Mesothelial cell of epicardium (in vitro differentiated cells): ENCODE measurements around the gene COL19A1. TPM values are rescaled to one million over a fixed set of nuclear protein-coding genes. Genes with fewer than 3 reads are reported as not detected.

ENCODE experiments used
- DNase-seq, 2 experiments: peaks; one replicate each; pipeline ENCODE4 v3.0.0; 2021; ENCODE audit warnings: low spot score in 2 of 2; ENCODE audit not compliant: unreplicated experiment in 2 of 2
- H3K27ac Mint-ChIP-seq: 2 replicates; pipeline ENCODE4 v1.8.0; 2021; ENCODE audit warnings: mixed read lengths
- H3K27me3 Mint-ChIP-seq: 2 replicates; pipeline ENCODE4 v1.8.0; 2021; ENCODE audit warnings: low read depth, mixed read lengths
- H3K36me3 Mint-ChIP-seq: 2 replicates; pipeline ENCODE4 v1.8.0; 2021; ENCODE audit warnings: mixed read lengths
- H3K4me1 Mint-ChIP-seq: 2 replicates; pipeline ENCODE4 v1.8.0; 2021; ENCODE audit warnings: mixed read lengths
- H3K4me3 Mint-ChIP-seq: 2 replicates; pipeline ENCODE4 v1.8.0; 2021; ENCODE audit warnings: mild to moderate bottlenecking, moderate library complexity, mixed read lengths
- H3K9me3 Mint-ChIP-seq: 2 replicates; pipeline ENCODE4 v1.8.0; 2021; ENCODE audit warnings: mixed read lengths
- total RNA-seq: library from RNA; stranded (reverse); gene quantifications from 3 replicates; pipeline ENCODE4 v1.2.1, GENCODE V29; 2021
- TF ChIP-seq, protein P1 (sequence below): fragments of 200-600 bp; sonication (generic); IDR thresholded peaks from one replicate; pipeline ENCODE4 v1.5.0; 2021; ENCODE audit warnings: antibody characterized with exemption; ENCODE audit not compliant: unreplicated experiment

Gene COL19A1
- total RNA-seq, 1 donor from 2014 or later: 0.25 TPM

GRCh38 chr6:69873291-69873690, 6.9 kb downstream of the COL19A1 start:
- H3K4me1 Mint-ChIP-seq: no peaks in the 10 kb centered on the region
- TF ChIP-seq, protein P1, sequence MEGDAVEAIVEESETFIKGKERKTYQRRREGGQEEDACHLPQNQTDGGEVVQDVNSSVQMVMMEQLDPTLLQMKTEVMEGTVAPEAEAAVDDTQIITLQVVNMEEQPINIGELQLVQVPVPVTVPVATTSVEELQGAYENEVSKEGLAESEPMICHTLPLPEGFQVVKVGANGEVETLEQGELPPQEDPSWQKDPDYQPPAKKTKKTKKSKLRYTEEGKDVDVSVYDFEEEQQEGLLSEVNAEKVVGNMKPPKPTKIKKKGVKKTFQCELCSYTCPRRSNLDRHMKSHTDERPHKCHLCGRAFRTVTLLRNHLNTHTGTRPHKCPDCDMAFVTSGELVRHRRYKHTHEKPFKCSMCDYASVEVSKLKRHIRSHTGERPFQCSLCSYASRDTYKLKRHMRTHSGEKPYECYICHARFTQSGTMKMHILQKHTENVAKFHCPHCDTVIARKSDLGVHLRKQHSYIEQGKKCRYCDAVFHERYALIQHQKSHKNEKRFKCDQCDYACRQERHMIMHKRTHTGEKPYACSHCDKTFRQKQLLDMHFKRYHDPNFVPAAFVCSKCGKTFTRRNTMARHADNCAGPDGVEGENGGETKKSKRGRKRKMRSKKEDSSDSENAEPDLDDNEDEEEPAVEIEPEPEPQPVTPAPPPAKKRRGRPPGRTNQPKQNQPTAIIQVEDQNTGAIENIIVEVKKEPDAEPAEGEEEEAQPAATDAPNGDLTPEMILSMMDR: no peak
- no peak overlapping the region for H3K4me3 Mint-ChIP-seq
- H3K36me3 Mint-ChIP-seq: no peaks in the 10 kb centered on the region
- DNase-seq: no peak
- H3K27ac Mint-ChIP-seq: no peak overlapping the region
- peaks cover 16% of the 10 kb centered on the region for H3K27me3 Mint-ChIP-seq
- H3K9me3 Mint-ChIP-seq: no peaks in the 10 kb centered on the region

- Mint-ChIP-seq H3K27ac (no peak overlapping the region), H3K4me3 (no peak overlapping the region), H3K9me3 (no peaks in the 10 kb centered on the region), H3K4me1 (no peaks in the 10 kb centered on the region), H3K27me3 (no peaks in the 10 kb centered on the region), H3K36me3 (no peaks in the 10 kb centered on the region)
- no peak for DNase-seq
- TF ChIP-seq, protein P1: no peak
Measured at GRCh38 chr6:69875715-69876114, 9.4 kb downstream of the COL19A1 start.

GRCh38 chr6:69878795-69879194, 12.4 kb downstream of the COL19A1 start:
- Mint-ChIP-seq H3K27me3 (no peaks in the 10 kb centered on the region), H3K4me1 (peaks cover 4% of the 10 kb centered on the region), H3K27ac (no peak overlapping the region), H3K36me3 (no peaks in the 10 kb centered on the region), H3K4me3 (no peak overlapping the region), H3K9me3 (no peaks in the 10 kb centered on the region)
- no peak for DNase-seq
- TF ChIP-seq, protein P1: no peak

DNA sequence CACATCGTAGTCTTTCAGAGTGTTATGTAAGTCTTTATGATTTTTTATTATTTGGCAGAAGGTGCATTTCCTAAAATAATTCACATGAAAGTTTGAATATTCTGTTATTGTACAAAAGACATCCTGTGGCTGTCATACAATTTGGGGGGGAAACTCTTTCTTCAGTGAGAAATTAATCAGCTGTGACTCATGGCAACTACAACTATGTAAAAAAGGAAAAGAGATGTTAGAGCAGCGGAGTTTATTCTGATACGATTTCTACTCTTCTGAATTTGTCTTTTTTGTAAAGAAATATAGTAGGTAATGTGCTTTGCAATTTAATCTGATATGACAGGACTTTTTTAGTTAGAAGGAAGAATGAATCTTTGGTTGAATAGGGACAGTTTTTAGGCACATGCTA, 14.2 kb downstream of the COL19A1 start:
- Mint-ChIP-seq H3K4me1 (peaks cover 4% of the 10 kb centered on the region), H3K27me3 (no peaks in the 10 kb centered on the region), H3K27ac (no peak overlapping the region), H3K36me3 (no peaks in the 10 kb centered on the region), H3K4me3 (no peak overlapping the region), H3K9me3 (peaks cover 3% of the 10 kb centered on the region)
- TF ChIP-seq, protein P1: no peak
- no peak for DNase-seq

GRCh38 chr6:69881322-69882151, 15.2 kb downstream of the COL19A1 start:
- Mint-ChIP-seq H3K27me3 (no peaks in the 10 kb centered on the region), H3K4me1 (peaks cover 4% of the 10 kb centered on the region), H3K36me3 (no peaks in the 10 kb centered on the region), H3K27ac (no peak overlapping the region), H3K4me3 (no peak overlapping the region), H3K9me3 (peaks cover 7% of the 10 kb centered on the region)
- DNase-seq: no peak
- TF ChIP-seq, protein P1: no peak

- H3K27ac Mint-ChIP-seq: no peak overlapping the region
Measured at GRCh38 chr6:69883551-69883950, 17.2 kb downstream of the COL19A1 start.

More at GRCh38 chr6:69883551-69883950, 17.2 kb downstream of the COL19A1 start:
- Mint-ChIP-seq H3K9me3 (peaks cover 12% of the 10 kb centered on the region), H3K27me3 (no peaks in the 10 kb centered on the region), H3K4me1 (peaks cover 4% of the 10 kb centered on the region), H3K36me3 (no peaks in the 10 kb centered on the region), H3K4me3 (no peak overlapping the region)
- no peak for DNase-seq
- TF ChIP-seq, protein P1: no peak
